Measurements from ENCODE around the gene PITX2.

DNA sequence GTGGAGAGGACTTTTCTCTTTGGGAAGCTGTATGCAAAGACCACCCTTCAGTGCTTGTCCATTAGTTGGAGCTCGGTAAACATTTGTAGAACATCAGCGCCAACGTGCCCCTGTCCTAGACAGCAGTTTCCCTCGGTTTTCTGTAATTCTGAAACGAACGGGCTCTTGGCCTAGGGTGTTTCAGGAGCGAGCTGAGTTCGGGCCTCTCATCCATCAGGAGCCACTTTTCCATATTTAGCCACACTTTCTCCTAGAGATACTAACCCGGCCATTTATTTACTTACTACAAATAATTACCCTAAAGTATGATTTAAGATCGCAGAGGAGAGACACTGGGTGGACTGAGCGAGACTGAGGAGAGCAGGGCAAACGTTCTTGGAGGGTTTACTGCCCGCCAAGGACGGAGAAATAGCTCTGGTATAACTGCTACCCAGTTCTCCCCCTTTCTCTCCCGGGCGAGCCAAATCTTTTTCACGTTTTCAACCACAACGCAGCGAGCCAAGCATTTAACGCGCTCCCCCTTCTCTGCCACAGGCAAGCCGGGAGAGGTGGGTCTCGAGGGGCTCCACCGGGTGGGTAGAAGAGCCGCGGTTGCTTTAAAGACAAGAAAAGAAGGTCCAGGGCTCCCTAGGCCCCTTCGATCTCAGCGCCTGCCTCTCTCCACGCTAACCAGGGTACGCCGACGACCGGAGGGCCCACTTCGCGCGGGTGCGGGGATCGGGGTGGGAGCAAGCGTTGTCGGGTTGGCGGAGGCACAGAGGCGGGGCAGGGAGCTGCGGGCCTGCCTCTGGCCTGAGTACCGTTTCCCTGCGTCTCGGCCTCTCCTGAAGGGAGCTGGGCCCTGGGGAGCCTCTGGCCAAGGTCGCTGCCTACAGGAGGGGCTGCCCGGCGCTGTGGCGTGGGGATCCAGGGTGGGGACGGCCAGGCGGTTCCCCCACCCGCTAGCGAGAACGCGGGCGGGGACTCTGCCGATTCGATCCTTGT, 10.8 kb upstream of the PITX2 start:
- peak; percentile 77 for TF ChIP-seq EZH2 (IDR thresholded peaks at IDR 0.05; ENCODE audit: borderline replicate concordance, insufficient read depth, low read length, poor library complexity, severe bottlenecking)
- TF ChIP-seq CTCF (IDR thresholded peaks at IDR 0.05; ENCODE audit: poor library complexity, severe bottlenecking), result no peak
- TF ChIP-seq EP300 (conservative IDR thresholded peaks at IDR 0.05; ENCODE audit: poor library complexity, severe bottlenecking), result no peak
- no peak for TF ChIP-seq TAF1 (IDR thresholded peaks at IDR 0.05; ENCODE audit: low read depth)
- TF ChIP-seq, protein P1, sequence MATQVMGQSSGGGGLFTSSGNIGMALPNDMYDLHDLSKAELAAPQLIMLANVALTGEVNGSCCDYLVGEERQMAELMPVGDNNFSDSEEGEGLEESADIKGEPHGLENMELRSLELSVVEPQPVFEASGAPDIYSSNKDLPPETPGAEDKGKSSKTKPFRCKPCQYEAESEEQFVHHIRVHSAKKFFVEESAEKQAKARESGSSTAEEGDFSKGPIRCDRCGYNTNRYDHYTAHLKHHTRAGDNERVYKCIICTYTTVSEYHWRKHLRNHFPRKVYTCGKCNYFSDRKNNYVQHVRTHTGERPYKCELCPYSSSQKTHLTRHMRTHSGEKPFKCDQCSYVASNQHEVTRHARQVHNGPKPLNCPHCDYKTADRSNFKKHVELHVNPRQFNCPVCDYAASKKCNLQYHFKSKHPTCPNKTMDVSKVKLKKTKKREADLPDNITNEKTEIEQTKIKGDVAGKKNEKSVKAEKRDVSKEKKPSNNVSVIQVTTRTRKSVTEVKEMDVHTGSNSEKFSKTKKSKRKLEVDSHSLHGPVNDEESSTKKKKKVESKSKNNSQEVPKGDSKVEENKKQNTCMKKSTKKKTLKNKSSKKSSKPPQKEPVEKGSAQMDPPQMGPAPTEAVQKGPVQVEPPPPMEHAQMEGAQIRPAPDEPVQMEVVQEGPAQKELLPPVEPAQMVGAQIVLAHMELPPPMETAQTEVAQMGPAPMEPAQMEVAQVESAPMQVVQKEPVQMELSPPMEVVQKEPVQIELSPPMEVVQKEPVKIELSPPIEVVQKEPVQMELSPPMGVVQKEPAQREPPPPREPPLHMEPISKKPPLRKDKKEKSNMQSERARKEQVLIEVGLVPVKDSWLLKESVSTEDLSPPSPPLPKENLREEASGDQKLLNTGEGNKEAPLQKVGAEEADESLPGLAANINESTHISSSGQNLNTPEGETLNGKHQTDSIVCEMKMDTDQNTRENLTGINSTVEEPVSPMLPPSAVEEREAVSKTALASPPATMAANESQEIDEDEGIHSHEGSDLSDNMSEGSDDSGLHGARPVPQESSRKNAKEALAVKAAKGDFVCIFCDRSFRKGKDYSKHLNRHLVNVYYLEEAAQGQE (IDR thresholded peaks at IDR 0.05; ENCODE audit: borderline replicate concordance), result no peak
